ENCODE results near the gene MPP4.
"Not testable (repeated sequence)": the region's sequence is repeated elsewhere in the genome, so short reads cannot be mapped to it uniquely, and the experiment has no call there.

Gene MPP4

DNA sequence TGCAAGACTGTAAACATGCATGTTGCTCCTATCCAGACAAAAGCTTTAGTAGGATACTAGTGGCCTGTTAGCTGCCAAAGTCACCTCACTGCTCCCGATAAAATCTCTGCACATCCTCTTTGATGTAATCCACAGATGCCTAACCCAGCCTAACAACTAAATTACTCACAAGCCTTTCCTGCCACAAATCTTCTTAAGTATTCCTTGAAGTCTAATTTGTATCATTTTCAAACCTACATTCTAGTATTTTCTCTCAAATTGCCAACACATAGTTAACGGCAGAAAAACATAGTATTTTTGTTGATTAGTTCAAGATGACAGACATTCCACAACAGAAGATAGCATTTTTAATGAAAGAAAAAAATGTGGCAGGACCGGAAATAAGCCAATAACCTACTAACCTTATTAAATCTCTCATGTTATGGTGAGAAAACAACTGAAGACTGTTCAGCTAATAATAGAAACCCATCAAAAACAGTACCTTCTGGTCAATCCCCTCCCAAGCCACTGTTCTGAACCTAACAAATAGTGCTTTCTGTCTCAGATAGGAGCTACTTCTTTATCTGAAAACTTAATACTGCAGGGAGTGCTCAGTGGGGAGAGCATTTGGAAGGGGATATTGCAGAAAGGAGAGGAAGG lies at the start of gene MPP4:
Gene MPP4 (minus strand): TSS at position 57 of the 639 bp plus-strand sequence. CDS start 4,690 bp downstream, outside the sequence.
- DNase-seq, result no peak

GRCh38 chr2:201746551-201746950 lies 48.1 kb upstream of the MPP4 start:
- no peak for DNase-seq

DNA sequence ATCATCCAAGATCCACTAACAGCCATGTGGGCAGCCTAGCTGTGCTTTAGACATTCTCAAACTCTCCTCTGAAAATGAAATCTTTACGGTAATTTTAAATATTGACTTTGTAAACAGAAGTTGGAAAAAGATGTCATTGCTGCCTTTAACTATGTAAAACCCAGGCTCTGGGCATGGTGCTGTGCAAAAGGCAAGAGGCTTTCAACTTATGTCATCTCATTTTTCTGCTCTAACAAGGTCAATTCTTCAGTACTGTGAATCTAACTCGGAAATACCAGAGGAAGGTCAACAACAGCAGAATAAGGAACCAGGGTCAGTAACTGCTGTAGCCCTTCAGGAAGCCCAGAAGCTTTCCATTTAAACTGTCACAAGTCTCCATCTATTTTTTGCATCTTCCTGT lies 37.0 kb upstream of the MPP4 start:
- no peak for DNase-seq

GRCh38 chr2:201734111-201734510 lies 35.7 kb upstream of the MPP4 start:
- no peak for DNase-seq

DNA sequence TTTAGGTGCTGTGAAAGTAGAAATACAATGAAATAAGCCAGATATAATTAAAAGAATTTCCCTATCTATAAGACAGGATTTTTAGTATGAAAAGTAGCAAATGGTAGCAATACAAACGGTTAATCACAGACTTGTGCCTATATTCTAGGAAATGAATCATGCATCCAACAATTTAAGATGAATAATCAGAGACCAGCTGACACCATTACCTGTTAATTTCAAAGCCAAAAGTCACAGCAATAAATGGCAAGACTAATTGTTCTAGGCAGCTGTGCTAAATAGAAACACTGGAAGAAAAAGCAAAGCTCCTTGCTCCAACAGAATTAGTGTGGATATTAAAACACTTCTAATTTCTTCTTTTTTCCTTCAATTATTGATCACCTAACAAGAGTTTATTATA lies 35.1 kb upstream of the MPP4 start:
- no peak for DNase-seq

DNA sequence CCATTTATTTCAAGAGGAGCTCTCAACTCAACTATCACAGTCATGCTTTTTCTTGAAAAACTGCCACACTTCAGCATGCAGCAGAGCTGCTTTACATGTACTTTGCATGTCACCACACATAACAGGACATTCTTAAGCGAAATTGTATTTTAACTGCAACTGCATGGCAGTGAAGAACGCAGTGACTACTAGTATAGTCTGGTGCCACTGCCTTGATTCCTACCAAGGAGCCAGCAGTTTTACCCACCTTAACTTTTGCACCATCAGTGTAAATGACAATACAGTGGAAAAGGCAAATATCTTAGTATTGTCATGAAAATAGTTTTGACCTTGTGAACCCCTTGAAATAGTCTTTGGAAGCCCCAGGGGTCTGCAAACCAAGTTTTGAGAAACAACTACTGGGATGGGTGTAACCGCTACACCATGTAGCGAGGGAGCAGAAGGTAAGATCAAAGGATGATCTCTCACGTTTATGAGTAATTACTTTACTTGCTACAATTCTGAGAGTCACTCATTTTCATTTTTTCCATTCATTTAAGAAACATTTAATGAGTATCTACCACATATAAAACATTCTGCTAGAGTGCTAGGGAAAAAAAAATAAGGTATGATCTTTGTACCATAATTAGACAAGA lies 32.3 kb upstream of the MPP4 start:
- DNase-seq, result no peak

- DNase-seq, result no peak
Observed at GRCh38 chr2:201715459-201715858, 17.0 kb upstream of the MPP4 start.

- DNase-seq, result no peak
Observed at GRCh38 chr2:201712726-201713125, 14.3 kb upstream of the MPP4 start.

DNA sequence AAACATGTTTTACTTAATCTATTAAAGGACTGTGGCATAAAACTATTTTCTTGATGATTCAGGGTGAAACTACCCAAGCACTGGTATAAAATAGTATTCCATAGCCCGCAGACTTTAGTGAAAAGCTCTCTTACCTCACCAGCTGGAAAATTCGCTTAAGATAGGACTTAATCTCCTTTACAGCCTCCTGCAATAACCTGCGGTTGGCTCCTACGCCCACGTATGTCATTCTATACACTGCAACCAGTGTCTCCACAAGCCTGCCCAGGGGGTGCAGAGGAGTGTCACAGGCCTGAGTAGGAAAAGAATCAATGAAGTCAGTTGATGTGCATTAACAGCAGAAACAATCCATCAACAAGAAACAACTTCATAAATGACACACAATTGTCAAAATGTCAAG lies 11.3 kb upstream of the MPP4 start:
- no peak for DNase-seq

DNA sequence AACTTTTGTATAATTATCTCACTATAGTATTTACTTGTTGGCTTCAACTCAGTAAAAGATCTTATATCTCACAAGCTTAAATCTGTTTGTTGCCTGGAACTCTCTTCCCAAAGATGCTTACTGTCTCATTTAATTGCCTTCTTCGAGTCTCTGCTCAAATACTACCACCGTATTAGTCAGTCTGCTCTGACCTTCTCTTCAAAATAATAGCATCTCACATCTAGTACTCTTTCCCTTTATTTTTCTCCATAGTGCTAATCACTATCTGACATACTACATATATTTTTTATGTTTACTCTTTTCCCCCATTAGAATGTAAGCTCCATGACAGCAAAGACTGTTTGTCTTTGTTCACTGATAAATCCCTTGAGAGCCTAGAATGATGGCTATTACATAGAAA lies 10.6 kb upstream of the MPP4 start:
- no peak for DNase-seq

DNA sequence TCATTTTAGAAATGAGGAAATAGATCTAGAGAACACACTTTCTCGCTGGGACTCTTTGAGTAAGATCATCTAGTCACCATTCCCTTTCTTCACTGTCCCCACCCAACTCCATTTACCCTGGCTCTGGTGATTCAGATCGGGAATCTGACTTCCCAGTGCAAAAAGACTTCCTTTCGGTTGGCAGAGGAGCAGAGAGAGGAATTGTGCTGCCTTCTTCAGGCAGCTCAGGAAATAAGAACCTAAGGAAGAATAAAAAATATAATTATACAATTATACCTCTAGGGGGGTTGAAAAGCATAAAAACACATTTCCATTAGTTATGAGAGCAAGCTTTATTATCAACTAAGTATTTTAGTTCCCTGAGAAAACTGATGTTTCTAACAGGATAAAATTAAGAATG lies 9.3 kb upstream of the MPP4 start:
- no peak for DNase-seq

- DNase-seq, result no peak
Observed at GRCh38 chr2:201707142-201707541, 8.7 kb upstream of the MPP4 start.

DNA sequence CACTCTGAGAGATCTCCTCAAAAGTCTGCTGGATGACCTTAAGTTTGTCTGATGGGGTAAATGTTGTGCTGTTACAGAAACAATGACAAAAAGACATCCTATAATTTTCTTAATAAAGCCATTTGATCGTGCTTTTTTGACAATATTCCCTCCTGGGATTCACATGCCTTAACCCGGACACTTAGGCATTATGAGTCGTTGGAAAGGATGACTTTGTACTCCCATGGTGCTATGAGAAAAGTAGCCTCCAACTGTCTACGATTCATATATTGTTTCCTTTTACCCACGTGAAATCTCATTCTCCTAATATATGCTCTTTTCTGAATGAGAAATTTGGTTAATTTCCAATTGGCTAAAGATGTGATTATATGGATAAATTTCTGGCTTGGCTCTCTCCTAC lies 6.1 kb upstream of the MPP4 start:
- no peak for DNase-seq

- no peak for DNase-seq
Observed at GRCh38 chr2:201701646-201702045, 3.2 kb upstream of the MPP4 start.

- no peak for DNase-seq
Observed at GRCh38 chr2:201699416-201699815, 972 bp upstream of the MPP4 start.

DNA sequence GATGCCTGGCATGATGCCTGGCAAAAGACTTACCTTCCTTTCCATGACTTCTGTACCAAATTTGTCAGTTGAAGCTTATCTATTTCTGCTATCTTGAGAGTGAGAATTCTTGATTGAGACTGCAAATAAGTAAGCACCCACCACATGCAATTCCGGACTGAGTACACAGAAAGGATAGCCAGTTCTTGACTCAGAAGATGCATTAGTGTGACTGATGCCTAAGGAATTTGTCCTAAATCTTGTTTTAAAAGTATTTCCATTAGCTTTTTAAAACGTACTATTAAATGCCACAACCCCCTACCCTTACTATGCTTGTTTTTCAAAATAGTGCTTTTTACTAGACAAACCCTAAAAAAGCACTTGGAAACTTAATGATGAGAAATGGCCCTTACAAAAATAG lies 545 bp downstream of the MPP4 start:
- DNase-seq, result no peak

DNA sequence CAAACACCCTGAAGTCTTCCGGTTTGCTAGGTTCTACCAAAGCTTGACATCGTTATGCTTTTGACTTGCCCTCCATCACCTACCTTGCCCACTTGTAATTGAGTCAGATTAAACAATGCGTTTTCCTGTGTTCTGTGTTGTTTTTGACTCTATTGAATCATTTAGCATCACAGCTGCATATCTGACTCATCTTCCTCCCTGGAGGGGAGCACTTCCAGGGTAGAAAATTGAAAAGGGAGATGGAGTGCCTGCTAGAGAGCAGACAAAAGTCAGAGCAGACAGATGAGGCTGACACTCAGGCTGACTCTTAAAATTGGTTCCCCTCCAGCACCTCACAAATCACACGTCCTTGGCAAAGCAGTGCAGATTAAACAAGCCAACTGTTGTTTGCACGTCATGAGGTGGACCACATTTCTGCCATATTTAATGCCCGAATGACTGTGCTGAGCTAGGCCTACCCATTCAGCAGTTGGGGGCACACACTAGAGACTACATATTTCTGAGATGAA lies 2.2 kb downstream of the MPP4 start:
- DNase-seq, result no peak

- no peak for DNase-seq
Observed at GRCh38 chr2:201685156-201685555, 13.3 kb downstream of the MPP4 start.

DNA sequence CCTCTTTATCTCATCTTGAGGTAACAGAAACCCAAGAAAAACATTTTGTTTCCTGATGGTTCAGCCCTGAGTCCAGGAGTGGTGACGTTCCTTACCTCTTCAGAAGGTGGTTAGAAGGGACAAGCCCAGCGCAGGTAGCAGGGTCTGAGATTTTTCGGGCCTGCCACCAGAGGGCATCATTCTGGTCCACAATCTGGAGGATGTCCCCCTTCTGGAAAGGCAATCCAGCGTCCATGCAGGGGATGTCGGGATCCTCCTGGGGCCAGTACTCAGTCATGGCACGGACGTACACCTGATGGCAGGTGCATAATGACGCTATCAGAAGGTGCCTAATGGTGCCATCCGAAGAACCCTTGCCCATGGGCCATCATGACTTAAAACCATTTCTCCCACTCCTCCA lies 17.7 kb downstream of the MPP4 start:
- DNase-seq, result peak; percentile 33

GRCh38 chr2:201678401-201678800 lies 20.0 kb downstream of the MPP4 start:
- no peak for DNase-seq

GRCh38 chr2:201675454-201675853 lies 23.0 kb downstream of the MPP4 start:
- DNase-seq, result no peak

DNA sequence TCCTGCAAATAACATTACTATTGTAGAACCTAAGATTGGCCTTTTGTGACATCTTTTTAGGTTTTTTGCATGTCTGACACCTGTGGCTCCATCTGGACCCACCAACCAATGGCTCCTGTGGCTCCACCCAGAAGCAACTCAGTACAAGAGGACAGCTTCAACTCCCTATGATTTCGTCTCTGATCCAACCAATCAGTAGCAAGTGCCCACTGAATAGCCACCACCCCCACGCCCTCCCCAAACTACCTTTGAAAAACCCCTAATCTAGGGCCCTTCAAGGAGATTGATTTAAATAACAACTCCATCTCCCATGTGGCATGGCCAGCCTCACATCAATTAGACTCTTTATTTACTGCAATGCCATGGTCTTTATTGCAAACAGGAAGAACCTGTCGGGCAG lies 23.6 kb downstream of the MPP4 start:
- DNase-seq, result no peak

DNA sequence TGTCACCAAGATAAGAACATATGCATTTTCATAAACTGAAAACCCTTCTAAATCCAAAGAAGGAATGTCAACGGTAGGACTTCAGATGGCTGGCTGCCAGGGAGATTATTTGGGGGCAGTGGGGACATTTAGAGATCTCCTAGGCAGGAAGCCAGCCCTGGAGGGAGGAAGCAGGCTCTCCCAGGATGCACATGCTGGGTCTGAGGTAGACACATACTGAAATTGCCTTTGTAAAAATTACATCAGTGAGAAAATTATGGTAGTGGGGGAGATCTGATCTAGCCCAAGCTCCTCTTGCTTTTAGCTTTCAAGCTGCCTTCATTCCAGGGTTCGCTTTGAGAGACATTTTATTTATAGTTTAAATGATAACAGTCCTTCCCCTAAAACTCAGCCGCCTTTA lies 24.1 kb downstream of the MPP4 start:
- no peak for DNase-seq

DNA sequence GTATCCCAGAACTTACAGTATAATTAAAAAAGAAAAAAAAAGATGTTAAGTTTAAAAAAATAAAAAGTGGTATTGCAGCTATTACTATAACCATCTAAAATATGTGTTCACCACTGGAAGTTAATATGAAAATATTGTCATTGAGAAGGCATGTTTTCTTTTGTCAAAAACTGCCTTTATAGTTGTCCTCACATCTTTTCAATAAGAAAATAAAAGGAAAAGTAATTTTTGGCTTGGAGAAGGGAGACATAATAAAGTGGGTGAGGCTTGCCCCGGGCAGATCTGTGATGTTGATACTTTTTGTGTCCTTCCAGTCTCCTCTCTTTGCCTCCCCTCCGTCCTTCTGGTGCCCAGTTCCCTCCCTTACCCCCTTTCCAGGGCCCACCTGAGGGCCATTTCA lies 24.9 kb downstream of the MPP4 start:
- no peak for DNase-seq

GRCh38 chr2:201671205-201671604 lies 27.2 kb downstream of the MPP4 start:
- not testable (repeated sequence) for DNase-seq
